IPS DF 19.7 (cell line): ENCODE data around the gene LAMC3.

Source experiments
- DNase-seq: peaks from one replicate; pipeline ENCODE4 v3.0.0-alpha.2; 2013; ENCODE audit warnings: low read depth, low spot score

The LAMC3 gene

GRCh38 chr9:131011274-131012022, 2.5 kb downstream of the LAMC3 start:
- DNase-seq = no peak

GRCh38 chr9:131012023-131012334, 3.0 kb downstream of the LAMC3 start:
- DNase-seq = no peak

- DNase-seq = no peak
These were observed 3.5 kb downstream of the LAMC3 start for GRCh38 chr9:131012396-131012917.

- no peak for DNase-seq
These were observed 4.2 kb downstream of the LAMC3 start for GRCh38 chr9:131013015-131013755.

- DNase-seq = no peak
These were observed 5.0 kb downstream of the LAMC3 start for GRCh38 chr9:131013771-131014676.

- DNase-seq = no peak
These were observed 6.1 kb downstream of the LAMC3 start for GRCh38 chr9:131015112-131015511.

- DNase-seq = no peak
These were observed 7.0 kb downstream of the LAMC3 start for GRCh38 chr9:131015876-131016397.

GRCh38 chr9:131017067-131017466, 8.1 kb downstream of the LAMC3 start:
- DNase-seq = no peak

GRCh38 chr9:131018621-131019020, 9.6 kb downstream of the LAMC3 start:
- DNase-seq = no peak

- DNase-seq = no peak
These were observed 10.6 kb downstream of the LAMC3 start for GRCh38 chr9:131019388-131020239.

- no peak for DNase-seq
These were observed 11.4 kb downstream of the LAMC3 start for GRCh38 chr9:131020388-131020787.

- no peak for DNase-seq
These were observed 11.9 kb downstream of the LAMC3 start for GRCh38 chr9:131020862-131021261.

- DNase-seq = no peak
These were observed 12.8 kb downstream of the LAMC3 start for GRCh38 chr9:131021785-131022184.

- DNase-seq = no peak
These were observed 16.2 kb downstream of the LAMC3 start for GRCh38 chr9:131024978-131025868.

GRCh38 chr9:131025953-131026858, 17.2 kb downstream of the LAMC3 start:
- no peak for DNase-seq

- DNase-seq = no peak
These were observed 18.3 kb downstream of the LAMC3 start for GRCh38 chr9:131027048-131027871.

- DNase-seq = no peak
These were observed 18.9 kb downstream of the LAMC3 start for GRCh38 chr9:131027872-131028179.
